ENCODE results near the gene PET100.

Gene PET100

DNA sequence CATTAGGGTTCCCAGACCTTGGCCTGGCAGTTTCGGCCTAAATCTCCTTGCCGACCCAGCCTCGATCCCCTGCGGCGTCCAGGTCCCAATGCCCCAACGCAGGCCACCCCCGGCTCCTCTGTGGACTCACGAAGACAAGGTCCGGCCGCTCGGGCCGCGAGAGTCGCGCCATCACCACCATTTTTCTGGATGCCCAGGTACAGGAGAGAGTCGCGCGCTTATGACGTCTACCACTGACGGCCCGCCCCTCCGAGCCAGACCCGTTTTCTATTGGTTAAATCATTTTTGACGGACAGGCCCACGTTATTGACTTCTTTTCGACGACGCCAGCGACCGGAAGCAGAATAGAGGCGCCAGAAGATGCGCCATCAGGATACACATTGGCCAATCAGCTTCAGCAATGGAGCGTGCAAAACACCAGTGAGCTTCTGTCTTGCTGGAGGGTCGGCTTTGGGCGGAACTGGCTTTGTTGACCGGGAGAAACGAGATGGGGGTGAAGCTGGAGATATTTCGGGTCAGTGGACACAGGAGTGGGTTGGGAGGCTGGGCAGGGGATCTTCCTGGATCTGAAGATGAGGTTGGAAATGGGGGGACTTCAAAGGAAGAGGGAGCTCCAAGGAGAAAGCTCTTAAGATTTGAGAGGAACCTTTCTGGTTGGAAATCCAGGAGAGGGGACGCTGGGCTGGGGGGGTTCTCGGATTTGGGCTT, at the start of gene PET100, which contains the start of gene XAB2:
PET100 (plus strand) TSS at position 447 of the 708 bp plus-strand sequence; CDS start at position 488, 41 bp downstream.
XAB2 (minus strand) TSS at position 199 of the 708 bp plus-strand sequence; CDS start at position 181, 18 bp downstream.
- no peaks in the 10 kb centered on the region for H3K27me3 ChIP-seq
- H4K20me1 ChIP-seq, result peaks cover 43% of the 10 kb centered on the region
- TF ChIP-seq Cebpa-rat (IDR thresholded peaks at IDR 0.05), result no peak
- peak within 1 kb of the TSS; percentile 93 for H3K9ac ChIP-seq
- H3K4me1 ChIP-seq, result peaks cover 37% of the 10 kb centered on the region
- peaks cover 53% of the 10 kb centered on the region for H3K36me3 ChIP-seq
- peak within 1 kb of the TSS; percentile 85 for H3K4me3 ChIP-seq
- no peaks in the 10 kb centered on the region for H3K9me3 ChIP-seq
- peak within 1 kb of the TSS; percentile 98 for H3K4me2 ChIP-seq
- H3K27ac ChIP-seq, result peak within 1 kb of the TSS; percentile 89

- TF ChIP-seq Cebpa-rat (IDR thresholded peaks at IDR 0.05), result no peak
- H3K27ac ChIP-seq, result no peak overlapping the region
- no peaks in the 10 kb centered on the region for H3K4me1 ChIP-seq
- no peak overlapping the region for H3K4me2 ChIP-seq
- H3K4me3 ChIP-seq, result no peak overlapping the region
- H3K9me3 ChIP-seq, result no peaks in the 10 kb centered on the region
- H4K20me1 ChIP-seq, result no peaks in the 10 kb centered on the region
- no peak overlapping the region for H3K9ac ChIP-seq
- no peaks in the 10 kb centered on the region for H3K27me3 ChIP-seq
- no peaks in the 10 kb centered on the region for H3K36me3 ChIP-seq
These were observed 47.1 kb upstream of the PET100 start for GRCh38 chr19:7582446-7582845.

DNA sequence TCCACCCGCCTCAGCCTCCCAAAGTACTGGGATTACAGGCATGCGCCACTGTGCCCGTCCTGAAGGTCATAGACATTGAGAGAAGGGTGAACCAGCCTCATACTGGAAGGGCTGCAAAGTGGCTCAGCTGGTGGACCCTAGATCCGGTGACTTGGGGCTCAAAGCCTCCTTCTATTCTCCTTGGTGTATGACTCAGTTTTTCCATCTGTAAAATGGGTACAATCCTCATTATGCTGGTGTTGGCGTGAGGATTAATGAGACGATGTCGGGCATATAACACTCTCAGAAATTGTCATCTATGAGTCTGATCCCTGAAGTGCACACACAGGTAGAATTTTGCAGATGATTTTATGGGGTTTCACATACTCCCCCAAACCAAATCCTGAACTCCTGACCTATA, 39.8 kb upstream of the PET100 start:
- Histone ChIP-seq H3K4me1 (no peaks in the 10 kb centered on the region), H3K4me2 (no peak overlapping the region), H3K9me3 (no peaks in the 10 kb centered on the region), H3K36me3 (no peaks in the 10 kb centered on the region), H3K9ac (no peak overlapping the region), H3K27ac (no peak overlapping the region), H3K4me3 (no peak overlapping the region), H3K27me3 (peaks cover 8% of the 10 kb centered on the region; the same call in 1 of the 2 replicates), H4K20me1 (no peaks in the 10 kb centered on the region)
- TF ChIP-seq Cebpa-rat (IDR thresholded peaks at IDR 0.05), result no peak

GRCh38 chr19:7590256-7590655, 39.3 kb upstream of the PET100 start:
- Histone ChIP-seq H3K36me3 (no peaks in the 10 kb centered on the region), H3K4me2 (no peak overlapping the region), H4K20me1 (no peaks in the 10 kb centered on the region)

GRCh38 chr19:7595466-7596133, 34.0 kb upstream of the PET100 start, which contains the start of gene CAMSAP3:
Gene CAMSAP3, plus strand, starts transcription at chr19:7595863. Its CDS starts 140 bp downstream, at chr19:7596003.
- 0 out of 2 replicates have a peak within 1 kb of the TSS, but pooled peaks have one; percentile 50 for H3K9ac ChIP-seq
- peaks cover 49% of the 10 kb centered on the region for H3K27me3 ChIP-seq
- H3K9me3 ChIP-seq, result no peaks in the 10 kb centered on the region
- H3K27ac ChIP-seq, result no peak within 1 kb of the TSS
- peaks cover 26% of the 10 kb centered on the region for H4K20me1 ChIP-seq
- peak within 1 kb of the TSS; percentile 79 for H3K4me2 ChIP-seq
- peak within 1 kb of the TSS; percentile 72 for H3K4me3 ChIP-seq
- H3K36me3 ChIP-seq, result no peaks in the 10 kb centered on the region
- no peak for TF ChIP-seq Cebpa-rat (IDR thresholded peaks at IDR 0.05)
- H3K4me1 ChIP-seq, result peaks cover 7% of the 10 kb centered on the region

More at GRCh38 chr19:7590256-7590655, 39.3 kb upstream of the PET100 start:
- no peak overlapping the region for H3K27ac ChIP-seq
- H3K4me1 ChIP-seq, result no peaks in the 10 kb centered on the region
- H3K9me3 ChIP-seq, result no peaks in the 10 kb centered on the region
- no peak overlapping the region for H3K9ac ChIP-seq
- TF ChIP-seq Cebpa-rat (IDR thresholded peaks at IDR 0.05), result no peak
- peaks cover 12% of the 10 kb centered on the region; the same call in 1 of the 2 replicates for H3K27me3 ChIP-seq
- no peak overlapping the region for H3K4me3 ChIP-seq

- H3K4me2 ChIP-seq, result peak overlapping the region; percentile 79
- TF ChIP-seq Cebpa-rat (IDR thresholded peaks at IDR 0.05), result no peak
- H3K27me3 ChIP-seq, result peaks cover 49% of the 10 kb centered on the region
These were observed 33.2 kb upstream of the PET100 start for GRCh38 chr19:7596211-7596937.

DNA sequence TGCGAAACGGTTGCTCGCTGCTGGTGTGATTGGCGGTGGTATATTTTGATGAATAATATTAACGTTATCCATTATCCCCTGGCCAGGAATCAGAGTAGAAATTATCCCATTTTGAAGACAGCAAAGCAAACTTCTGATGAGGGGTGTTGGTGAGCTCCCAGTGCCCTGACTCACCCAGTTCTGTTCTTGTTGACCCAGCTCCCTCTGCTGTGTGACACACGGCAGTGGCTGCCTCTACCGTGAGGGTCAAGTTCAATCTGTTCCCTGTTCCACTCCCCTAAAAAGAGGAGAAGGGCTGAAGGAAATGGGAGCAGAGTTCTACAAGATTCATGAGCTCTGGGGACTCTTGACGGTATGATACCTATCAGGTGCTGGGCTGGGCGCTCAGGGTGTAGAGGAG, 31.9 kb upstream of the PET100 start:
- Histone ChIP-seq H3K4me3 (no peak overlapping the region), H3K9me3 (no peaks in the 10 kb centered on the region), H3K27ac (no peak overlapping the region), H3K27me3 (peaks cover 53% of the 10 kb centered on the region), H3K4me1 (peaks cover 7% of the 10 kb centered on the region), H3K4me2 (no peak overlapping the region), H3K36me3 (no peaks in the 10 kb centered on the region), H4K20me1 (peaks cover 26% of the 10 kb centered on the region), H3K9ac (no peak overlapping the region)
- TF ChIP-seq Cebpa-rat (IDR thresholded peaks at IDR 0.05), result no peak

More at GRCh38 chr19:7596211-7596937, 33.2 kb upstream of the PET100 start:
- Histone ChIP-seq H3K4me1 (peaks cover 7% of the 10 kb centered on the region), H3K9me3 (no peaks in the 10 kb centered on the region), H4K20me1 (peaks cover 26% of the 10 kb centered on the region), H3K36me3 (no peaks in the 10 kb centered on the region), H3K9ac (no peak overlapping the region), H3K27ac (no peak overlapping the region), H3K4me3 (peak overlapping the region; percentile 72)

GRCh38 chr19:7598180-7598579, 31.4 kb upstream of the PET100 start:
- H3K9ac ChIP-seq, result no peak overlapping the region

GRCh38 chr19:7600721-7601120, 28.9 kb upstream of the PET100 start:
- H3K9ac ChIP-seq, result no peak overlapping the region
- no peak for TF ChIP-seq Cebpa-rat (IDR thresholded peaks at IDR 0.05)
- H3K36me3 ChIP-seq, result no peaks in the 10 kb centered on the region
- peaks cover 6% of the 10 kb centered on the region; the same call in 1 of the 2 replicates for H3K9me3 ChIP-seq
- H3K27me3 ChIP-seq, result peaks cover 42% of the 10 kb centered on the region
- peaks cover 26% of the 10 kb centered on the region for H4K20me1 ChIP-seq
- H3K4me2 ChIP-seq, result no peak overlapping the region
- H3K27ac ChIP-seq, result no peak overlapping the region
- H3K4me1 ChIP-seq, result peaks cover 7% of the 10 kb centered on the region
- H3K4me3 ChIP-seq, result no peak overlapping the region

More at GRCh38 chr19:7598180-7598579, 31.4 kb upstream of the PET100 start:
- Histone ChIP-seq H3K9me3 (no peaks in the 10 kb centered on the region), H3K4me3 (no peak overlapping the region), H3K27me3 (peaks cover 56% of the 10 kb centered on the region), H3K36me3 (no peaks in the 10 kb centered on the region), H3K4me1 (peaks cover 7% of the 10 kb centered on the region), H3K27ac (no peak overlapping the region), H4K20me1 (peaks cover 26% of the 10 kb centered on the region), H3K4me2 (no peak overlapping the region)
- TF ChIP-seq Cebpa-rat (IDR thresholded peaks at IDR 0.05), result no peak
